ENCODE measurements around the gene CD59. TPM values are rescaled to one million over a fixed set of nuclear protein-coding genes. Genes with fewer than 3 reads are reported as not detected.

Gene CD59
- total RNA-seq, 3 donors from 2014 or later: 296 to 563 (median 375) TPM

DNA sequence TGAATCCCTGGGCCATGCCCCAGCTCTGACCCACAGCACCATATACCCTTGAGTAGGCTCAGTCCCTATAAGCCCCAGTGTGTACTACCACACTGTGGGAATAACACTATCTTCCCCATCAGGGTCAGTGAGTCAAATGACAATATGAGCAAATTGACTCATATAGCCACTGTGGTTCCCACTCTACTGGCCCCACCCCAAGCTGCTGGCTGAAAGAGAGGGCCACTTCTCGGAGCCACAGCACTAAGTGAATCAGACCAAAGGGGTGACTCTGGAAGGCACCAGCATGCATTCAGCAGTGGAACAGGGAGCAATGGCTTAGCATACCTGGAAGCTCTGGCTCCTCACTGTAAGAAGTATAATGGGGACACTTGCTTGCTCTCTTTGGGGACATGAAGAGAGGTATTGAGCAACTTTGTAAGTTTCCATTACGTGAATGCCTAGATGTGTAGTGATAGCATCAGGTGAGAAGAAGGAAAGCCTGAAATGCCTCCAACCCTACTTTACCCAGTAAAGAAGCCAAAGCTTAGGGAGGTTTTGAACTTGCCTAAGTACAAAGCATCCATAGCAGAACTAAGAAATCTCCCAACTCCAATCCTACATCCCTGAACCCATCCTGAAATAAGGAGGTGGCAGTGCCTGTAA, 13.5 kb downstream of the CD59 start:
- H3K9me3 ChIP-seq: no peaks in the 10 kb centered on the region
- intact Hi-C loops (cut with DNase I; ENCODE audit: low total_unique reads): no loop called here
- H3K36me3 ChIP-seq: peaks cover 6% of the 10 kb centered on the region
- peak overlapping the region in 1 of 3 donors; percentile 39 for H3K4me3 ChIP-seq
- H3K27ac ChIP-seq: peak overlapping the region; percentile 72 to 94
- TF ChIP-seq POLR2A (IDR thresholded peaks at IDR 0.05) (no peak), POLR2AphosphoS5 (IDR thresholded peaks at IDR 0.05) (no peak)
- TF ChIP-seq, protein P1, sequence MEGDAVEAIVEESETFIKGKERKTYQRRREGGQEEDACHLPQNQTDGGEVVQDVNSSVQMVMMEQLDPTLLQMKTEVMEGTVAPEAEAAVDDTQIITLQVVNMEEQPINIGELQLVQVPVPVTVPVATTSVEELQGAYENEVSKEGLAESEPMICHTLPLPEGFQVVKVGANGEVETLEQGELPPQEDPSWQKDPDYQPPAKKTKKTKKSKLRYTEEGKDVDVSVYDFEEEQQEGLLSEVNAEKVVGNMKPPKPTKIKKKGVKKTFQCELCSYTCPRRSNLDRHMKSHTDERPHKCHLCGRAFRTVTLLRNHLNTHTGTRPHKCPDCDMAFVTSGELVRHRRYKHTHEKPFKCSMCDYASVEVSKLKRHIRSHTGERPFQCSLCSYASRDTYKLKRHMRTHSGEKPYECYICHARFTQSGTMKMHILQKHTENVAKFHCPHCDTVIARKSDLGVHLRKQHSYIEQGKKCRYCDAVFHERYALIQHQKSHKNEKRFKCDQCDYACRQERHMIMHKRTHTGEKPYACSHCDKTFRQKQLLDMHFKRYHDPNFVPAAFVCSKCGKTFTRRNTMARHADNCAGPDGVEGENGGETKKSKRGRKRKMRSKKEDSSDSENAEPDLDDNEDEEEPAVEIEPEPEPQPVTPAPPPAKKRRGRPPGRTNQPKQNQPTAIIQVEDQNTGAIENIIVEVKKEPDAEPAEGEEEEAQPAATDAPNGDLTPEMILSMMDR (IDR thresholded peaks at IDR 0.05): no peak
- H3K4me1 ChIP-seq: peaks cover 15 to 19% of the 10 kb centered on the region in 2 donors
- no peak for DNase-seq (ENCODE audit: low spot score in 2 of 2)
- H3K27me3 ChIP-seq: no peaks in the 10 kb centered on the region

DNA sequence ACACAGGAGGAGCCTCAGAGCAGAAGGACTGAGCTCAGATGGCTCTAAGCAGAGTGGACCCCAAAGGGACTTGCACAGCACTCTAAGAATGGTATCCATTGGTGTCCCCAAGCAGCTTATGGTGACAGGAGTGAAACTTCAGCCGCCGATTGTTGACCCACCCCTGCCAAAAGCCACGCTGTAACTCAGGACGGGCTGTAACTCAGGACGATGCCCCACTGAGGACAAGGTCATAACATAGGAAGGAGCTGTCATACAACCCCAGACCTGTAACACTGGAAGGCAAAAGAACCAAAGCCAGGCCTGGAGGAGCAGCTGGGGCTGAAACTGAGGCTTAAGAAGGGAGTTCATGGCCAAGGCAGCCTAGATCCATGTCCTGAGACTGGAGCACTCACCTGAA, 14.2 kb downstream of the CD59 start:
- Histone ChIP-seq H3K4me1 (peaks cover 15 to 20% of the 10 kb centered on the region in 2 donors), H3K9me3 (no peaks in the 10 kb centered on the region), H3K36me3 (peaks cover 6% of the 10 kb centered on the region), H3K4me3 (peak overlapping the region in 1 of 3 donors; percentile 39), H3K27ac (peak overlapping the region; percentile 72 to 94), H3K27me3 (no peaks in the 10 kb centered on the region)
- no peak for TF ChIP-seq POLR2AphosphoS5 (IDR thresholded peaks at IDR 0.05)
- TF ChIP-seq, protein P1 (IDR thresholded peaks at IDR 0.05): no peak
- no peak for TF ChIP-seq POLR2A (IDR thresholded peaks at IDR 0.05)
- intact Hi-C loops (cut with DNase I; ENCODE audit: low total_unique reads): no loop called here
- DNase-seq (ENCODE audit: low spot score in 2 of 2): no peak

DNA sequence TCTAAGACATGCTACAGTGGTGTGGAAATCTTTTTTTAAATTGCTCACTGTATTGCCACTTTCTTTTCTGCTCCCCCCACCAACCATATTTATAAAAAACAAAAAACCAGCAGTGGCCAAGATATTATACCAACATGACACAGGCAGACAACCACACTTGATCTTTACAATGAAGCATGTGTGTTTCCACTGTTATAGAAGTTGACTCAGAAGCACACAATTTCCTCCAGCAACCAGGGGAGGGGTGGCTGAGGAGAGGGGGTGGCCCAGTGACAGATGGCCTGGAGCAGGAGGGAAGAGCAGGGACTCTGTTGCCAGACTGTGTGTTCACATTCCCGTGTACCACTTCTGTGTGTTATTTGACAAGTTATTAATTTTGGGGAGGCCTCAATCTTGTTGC, 14.8 kb downstream of the CD59 start:
- Histone ChIP-seq H3K27ac (peak overlapping the region; percentile 72 to 94), H3K36me3 (peaks cover 6% of the 10 kb centered on the region), H3K27me3 (no peaks in the 10 kb centered on the region), H3K9me3 (no peaks in the 10 kb centered on the region), H3K4me1 (peaks cover 15 to 26% of the 10 kb centered on the region in 2 donors), H3K4me3 (no peak overlapping the region)
- intact Hi-C loops (cut with DNase I; ENCODE audit: low total_unique reads): no loop called here
- no peak for TF ChIP-seq POLR2AphosphoS5 (IDR thresholded peaks at IDR 0.05)
- TF ChIP-seq POLR2A (IDR thresholded peaks at IDR 0.05): no peak
- TF ChIP-seq, protein P1 (IDR thresholded peaks at IDR 0.05): no peak
- no peak for DNase-seq (ENCODE audit: low spot score in 2 of 2)

DNA sequence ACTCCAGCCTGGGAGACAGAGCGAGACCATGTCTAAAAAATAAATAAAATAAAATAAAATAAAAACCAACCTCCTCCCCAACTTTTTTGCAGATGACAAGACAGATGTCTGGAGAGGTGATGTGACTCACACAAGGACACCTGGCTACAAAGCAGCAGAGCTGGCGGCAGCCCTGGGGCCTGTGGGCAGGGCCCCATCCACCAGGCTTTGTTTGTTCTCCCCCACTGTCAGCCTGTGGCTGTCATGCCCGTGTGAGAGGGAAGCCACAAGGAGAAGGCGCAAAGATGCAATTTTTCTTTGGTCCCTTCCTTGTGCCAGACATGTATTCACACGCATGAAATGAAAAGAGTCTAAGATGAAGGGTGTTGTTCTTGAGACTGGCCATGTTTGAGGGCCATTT, 16.6 kb downstream of the CD59 start:
- DNase-seq (ENCODE audit: low spot score in 2 of 2): no peak
- Histone ChIP-seq H3K4me1 (peaks cover 12 to 23% of the 10 kb centered on the region in 2 donors), H3K27me3 (no peaks in the 10 kb centered on the region), H3K27ac (peak overlapping the region; percentile 17 to 41), H3K4me3 (no peak overlapping the region), H3K36me3 (peaks cover 6% of the 10 kb centered on the region), H3K9me3 (no peaks in the 10 kb centered on the region)
- TF ChIP-seq, protein P1 (IDR thresholded peaks at IDR 0.05): no peak
- intact Hi-C loops (cut with DNase I; ENCODE audit: low total_unique reads): no loop called here

DNA sequence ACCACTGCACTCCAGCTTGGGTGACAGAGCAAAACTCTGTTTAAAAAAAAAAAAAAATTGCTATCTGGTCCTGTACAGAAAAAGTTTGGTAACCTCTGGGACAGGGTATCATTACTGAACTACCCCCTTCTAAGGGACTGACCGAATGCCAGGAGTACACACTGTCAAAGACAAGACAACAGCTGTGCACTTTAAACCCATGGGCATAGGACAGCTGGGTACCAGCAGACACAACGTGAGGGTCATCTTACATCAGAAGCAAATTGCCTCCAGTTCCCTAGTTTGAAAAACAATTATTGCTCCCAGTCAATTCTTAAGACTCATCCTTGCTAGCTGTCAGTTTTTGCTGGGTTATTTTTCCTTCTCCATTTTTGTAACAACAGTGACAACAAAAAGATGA, 17.8 kb downstream of the CD59 start:
- H3K4me3 ChIP-seq: no peak overlapping the region
- H3K36me3 ChIP-seq: peaks cover 11% of the 10 kb centered on the region
- no peak overlapping the region for H3K27ac ChIP-seq
- H3K27me3 ChIP-seq: no peaks in the 10 kb centered on the region
- TF ChIP-seq POLR2AphosphoS5 (IDR thresholded peaks at IDR 0.05) (no peak), POLR2A (IDR thresholded peaks at IDR 0.05) (no peak)
- TF ChIP-seq, protein P1 (IDR thresholded peaks at IDR 0.05): no peak
- peaks cover 6 to 12% of the 10 kb centered on the region in 2 donors for H3K4me1 ChIP-seq
- no peak for DNase-seq (ENCODE audit: low spot score in 2 of 2)
- intact Hi-C loops (cut with DNase I; ENCODE audit: low total_unique reads): no loop called here
- H3K9me3 ChIP-seq: no peaks in the 10 kb centered on the region
